CD4-positive, alpha-beta T cell treated with Interleukin-10 for 1 hour (primary cell): Measurements from ENCODE around the gene SEZ6L.

ENCODE experiments used
- DNase-seq: peaks from one replicate; pipeline ENCODE4 v3.0.0-alpha.2; 2020

The SEZ6L gene

DNA sequence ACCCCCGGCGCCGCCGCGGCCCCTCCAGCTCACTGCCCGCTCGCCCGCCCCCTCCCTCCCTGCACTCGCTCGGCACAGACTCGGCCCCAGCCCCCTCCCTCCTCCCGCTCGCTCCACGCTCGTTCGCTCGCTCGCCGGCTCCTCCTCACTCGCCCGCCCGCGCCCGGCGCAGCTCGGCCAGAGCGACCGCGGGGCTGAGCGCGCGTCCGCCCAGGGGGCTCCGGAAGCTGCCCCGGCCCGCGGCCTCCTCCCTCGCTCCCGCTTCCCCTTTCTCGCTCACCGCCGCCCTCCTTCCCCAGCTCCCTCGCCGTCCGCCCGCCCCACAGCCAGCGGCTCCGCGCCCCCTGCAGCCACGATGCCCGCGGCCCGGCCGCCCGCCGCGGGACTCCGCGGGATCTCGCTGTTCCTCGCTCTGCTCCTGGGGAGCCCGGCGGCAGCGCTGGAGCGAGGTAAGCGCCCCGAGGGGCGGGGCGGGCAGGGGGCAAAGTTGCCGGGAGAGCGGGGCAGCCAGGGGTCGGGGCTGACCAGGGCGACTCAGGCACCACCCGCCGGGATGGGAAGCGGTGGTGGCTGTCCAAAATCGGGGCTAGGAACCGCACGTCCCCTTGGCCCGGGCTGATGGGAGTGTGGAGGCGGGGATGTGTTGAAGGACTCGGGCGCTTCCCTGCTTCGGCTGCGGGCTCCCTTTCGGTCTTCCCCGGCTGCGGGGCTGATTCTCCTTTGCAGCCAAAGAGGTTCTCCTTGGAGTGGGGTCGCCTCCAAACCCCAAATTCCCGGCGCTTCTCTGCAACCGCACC, at the start of gene SEZ6L:
TSS of gene SEZ6L (plus strand) at position 148 of the 797 bp plus-strand sequence. CDS start at position 356, 208 bp downstream.
- no peak for DNase-seq

DNA sequence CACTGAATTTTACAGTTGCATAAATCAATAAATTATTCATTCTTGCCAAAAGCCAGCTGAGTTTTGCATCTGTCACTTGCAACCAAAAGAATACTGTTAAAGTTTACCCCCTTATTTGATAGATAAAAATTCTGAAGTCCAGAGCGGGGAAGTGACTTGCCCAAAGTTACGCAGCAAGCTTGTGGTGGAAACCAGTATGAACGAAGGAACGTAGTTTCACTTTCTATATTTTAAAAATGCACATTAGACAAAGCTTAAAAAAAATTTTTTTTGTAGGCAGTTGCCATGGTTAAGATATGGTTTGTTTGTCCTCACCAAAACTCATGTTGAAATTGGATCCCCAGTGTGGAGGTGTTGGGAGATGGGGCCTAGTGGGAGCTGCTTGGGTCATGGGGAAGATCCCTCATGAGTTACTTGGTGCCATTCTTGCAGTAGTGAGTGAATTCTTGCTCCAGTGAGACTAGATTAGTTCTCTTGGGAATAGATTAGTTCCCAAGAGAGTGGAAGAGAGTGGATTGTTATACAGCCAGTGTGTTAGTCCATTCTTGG, 46.3 kb upstream of the SEZ6L start:
- DNase-seq = peak; percentile 5

DNA sequence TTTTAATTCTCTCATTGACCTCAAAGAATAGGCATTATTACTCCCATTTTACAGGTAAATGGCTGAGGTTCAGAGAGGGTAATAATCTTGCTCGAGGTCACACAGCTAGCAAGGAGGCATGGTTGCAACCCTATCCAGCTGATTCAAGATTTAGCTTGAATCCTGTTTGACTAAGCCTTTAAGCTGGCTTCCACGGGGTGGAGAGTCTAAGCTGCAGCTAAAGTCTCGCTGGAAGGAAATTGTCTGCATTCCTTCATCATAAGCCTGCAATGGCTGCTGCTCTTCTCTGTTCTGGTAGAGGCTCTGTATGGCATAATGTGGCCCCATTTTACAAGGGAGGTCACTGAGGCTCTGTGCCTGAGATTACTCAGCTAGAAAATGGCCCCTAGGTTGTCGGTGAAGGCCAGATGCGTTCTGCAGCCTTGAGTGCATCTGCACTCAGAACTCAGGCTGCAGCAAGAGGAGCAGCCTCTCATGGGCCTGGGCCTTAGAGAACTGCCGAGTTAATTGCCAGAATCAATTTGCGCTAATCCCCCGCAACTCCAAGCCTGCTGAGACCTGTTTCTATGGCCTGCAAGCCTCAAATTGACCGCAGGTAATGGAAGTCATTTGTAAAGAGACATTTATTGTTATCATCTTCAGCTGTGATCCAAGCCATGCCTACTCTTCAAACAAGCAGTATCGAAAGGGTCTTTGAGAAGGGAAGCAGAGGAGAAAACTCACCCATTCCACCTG, 44.1 kb upstream of the SEZ6L start:
- no peak for DNase-seq

DNA sequence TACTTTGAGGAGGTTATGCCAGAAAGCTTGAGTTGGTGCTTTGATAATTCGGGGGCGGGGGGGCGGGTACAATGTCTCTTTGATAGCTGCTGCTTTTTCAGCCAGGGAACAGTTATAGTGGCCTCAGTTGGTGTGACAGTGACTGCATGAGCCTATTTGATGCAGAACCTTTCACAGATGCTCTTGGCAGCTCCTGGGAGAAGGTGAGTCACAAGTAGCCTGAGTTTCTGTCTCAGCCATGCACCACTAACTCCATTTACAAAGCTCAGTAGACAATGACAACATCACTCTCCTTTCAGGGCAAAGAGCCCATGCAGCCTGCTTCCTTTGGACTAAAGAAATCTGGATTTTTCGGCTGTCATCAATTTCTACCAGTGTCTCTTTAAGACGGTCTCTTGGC, 42.1 kb upstream of the SEZ6L start:
- no peak for DNase-seq

DNA sequence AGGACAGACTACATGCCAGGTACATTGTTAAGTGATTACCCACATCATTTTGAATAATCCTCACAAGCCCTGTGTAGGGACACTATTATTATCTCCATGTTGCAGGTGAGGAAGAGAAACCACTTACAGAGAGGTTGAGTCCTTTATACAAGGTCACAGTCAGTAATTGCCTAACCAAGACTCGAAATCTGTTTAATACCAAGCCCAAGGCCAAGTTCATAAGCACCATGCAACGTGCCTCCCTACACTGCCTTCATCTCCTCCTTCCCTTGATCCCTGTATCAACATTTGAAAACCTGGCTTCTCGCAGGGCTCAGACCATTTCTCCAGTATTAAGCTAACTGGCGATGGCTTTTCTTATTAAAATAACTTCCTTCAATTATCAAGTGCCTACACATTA, 41.7 kb upstream of the SEZ6L start:
- no peak for DNase-seq

DNA sequence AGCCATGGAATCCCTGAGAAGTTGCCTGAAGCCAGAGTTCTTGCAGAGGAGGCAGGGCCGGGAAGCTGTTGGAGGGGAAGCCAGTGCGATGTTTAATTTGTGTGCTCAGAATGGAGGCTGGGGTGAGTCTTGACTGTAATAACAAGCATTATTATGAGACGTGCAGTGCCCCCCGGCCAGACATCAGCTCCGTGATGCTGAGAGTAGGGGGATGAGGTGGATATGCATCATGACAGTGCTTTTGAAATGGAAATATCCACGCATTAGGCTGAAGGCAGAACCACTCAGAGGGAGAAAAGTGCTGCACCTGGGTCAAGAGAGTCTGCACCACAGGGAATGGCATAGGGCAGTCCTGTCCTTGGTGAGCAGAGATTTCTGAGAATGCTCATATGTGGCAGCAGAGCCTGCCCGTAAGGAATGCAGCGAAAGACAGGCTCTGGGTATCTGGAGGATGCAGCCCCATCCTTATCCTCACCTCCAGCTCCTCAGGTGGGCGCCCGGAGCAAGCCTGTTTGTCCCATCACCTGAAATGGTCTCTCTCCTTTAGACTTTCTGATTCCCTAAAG, 37.6 kb upstream of the SEZ6L start:
- DNase-seq = no peak

DNA sequence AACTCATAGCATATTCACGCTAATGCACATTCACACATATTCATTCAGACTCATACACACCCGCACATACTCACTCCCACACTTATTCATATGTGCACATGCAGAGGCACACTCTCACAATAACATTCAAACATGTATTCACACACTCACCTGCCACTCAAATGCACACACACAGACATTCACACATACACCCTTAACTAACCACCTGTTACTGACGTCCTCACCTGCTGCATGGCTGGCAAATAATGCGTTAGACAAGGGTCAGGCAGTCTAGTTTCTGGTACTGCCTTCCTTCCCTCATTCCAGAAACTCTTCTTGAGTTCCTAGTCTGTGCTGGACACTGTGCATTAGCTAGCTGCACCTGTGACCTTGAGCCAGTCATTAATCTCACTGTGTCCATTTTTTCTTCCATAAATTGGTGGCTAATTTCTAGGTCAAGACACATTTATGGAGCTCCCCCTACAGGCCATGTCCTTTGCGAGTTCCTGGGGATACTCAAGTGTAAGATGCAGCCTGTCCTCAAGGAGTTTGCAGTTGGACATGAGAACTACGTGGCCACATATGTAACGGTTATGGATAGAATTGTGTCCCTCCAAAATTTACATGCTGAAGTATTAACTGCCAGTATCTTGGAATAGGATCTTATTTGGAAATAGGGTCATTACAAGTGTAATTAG, 34.5 kb upstream of the SEZ6L start:
- no peak for DNase-seq

DNA sequence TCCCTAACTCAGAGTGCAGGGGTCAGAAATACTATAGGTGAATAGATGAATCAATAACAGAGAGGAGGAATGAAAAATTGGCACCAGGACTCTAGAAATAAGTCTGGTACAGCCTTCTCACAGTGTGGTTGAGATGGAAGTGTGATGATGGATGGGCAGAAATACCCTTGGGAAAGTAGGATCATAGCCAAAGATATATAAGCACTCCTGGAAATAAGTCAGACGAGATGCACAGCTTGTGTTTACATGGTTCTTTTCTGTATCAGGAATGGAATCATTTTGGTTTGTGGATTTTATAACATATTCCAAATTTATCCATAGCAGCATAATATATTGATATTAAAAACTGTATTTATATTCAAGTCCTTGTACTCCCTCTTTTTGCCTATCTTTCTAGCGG, 33.5 kb upstream of the SEZ6L start:
- no peak for DNase-seq

DNA sequence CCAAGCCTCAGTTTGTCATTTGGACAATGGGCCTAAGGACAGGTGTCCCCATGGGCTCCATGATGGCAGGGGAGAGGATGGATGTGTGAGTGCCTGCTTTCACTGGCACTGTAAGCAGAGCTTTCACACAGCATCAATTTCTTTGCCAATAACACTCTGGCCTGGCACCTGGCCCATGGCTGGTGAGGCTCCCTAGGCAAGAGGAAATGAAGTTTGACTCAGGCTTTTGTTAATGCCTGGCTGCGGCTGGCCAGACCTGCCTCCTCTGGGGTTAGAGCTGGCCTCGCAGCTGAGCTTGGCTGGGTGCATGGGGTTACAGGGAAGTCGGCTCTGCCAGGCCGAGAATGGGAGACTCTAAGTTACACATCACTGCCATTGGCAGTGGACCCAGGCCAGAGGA, 30.0 kb upstream of the SEZ6L start:
- DNase-seq = no peak

DNA sequence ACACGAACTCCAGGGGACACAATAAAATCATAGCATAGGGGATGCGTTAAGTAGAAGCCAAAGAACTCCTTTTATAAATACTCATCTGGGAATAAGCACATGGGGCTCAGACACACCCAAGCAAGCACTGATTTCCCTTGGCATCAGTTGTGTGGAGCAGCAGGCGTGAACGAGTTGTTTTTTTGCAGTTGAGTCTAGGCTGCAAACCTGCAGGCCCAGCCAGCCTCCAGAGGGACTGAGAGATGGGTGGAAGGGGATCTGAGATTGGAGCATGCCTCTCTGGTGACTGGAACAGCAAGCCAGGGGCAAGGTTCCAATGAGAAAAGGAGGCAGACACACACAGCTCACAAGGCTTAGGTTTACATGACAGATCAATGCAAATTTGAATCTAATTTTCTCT, 27.4 kb upstream of the SEZ6L start:
- no peak for DNase-seq

DNA sequence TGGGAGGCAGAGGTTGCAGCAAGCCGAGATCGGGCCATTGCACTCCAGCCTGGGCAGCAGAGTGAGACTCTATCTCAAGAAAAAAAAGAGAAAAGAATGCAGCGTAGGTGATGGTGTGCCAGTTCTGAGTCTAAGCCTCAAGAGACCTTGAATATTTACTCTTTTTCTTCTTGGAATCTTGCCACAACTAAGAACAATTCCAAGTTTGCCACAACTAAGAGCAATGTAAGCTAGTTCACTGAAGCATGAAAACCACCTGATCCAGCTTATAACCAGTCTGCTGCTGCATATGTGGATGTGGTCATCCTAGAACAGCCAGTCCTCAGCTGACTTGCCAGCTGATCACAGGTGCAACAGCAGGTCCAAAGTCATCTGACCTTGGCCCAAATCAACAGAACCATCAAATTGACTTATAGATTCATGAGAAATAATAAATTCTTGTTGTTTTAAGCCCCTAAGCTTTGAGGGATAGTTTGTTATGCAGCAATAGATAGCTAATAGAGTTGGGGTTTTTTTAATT, 25.4 kb upstream of the SEZ6L start:
- no peak for DNase-seq

DNA sequence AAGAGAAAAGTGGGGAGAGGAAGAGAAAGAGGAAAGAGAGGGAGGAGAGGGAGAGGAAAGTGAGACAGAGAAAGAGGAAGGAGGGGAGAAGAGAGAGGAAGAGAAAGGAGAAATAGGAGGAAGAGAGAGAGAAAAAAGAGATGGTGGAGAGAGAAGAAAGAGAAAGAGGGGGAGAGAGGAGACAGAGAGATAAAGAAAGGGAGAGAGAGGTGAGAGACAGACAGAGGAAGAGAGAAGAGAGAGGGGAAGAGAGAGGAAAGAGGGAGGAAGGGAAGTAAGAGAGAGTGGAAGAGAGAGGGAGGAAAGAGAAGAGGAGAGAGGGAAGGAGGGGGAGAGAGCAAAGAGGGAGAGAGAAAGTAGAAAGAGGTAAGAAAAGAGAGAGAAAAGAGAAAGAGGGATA, 9.4 kb upstream of the SEZ6L start:
- DNase-seq = no peak

DNA sequence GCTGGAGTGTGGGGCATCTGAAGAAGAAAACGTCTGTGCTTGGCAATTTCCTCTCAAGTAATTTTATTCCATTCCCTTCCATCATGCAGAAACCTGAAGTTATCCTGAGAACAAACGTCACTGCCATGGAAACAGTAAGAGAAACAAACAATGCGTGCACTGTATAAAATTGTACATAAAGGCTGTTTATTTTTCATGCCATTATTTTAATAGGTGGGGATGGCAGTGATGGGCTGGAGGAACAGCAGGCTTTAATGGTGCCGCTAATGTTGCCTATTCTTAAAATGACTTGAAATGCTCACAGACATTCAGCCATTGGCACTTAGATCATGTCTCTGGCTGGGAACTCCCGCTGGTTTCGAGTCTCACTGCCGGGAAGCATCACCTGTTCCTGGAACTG, 7.5 kb upstream of the SEZ6L start:
- DNase-seq = no peak

DNA sequence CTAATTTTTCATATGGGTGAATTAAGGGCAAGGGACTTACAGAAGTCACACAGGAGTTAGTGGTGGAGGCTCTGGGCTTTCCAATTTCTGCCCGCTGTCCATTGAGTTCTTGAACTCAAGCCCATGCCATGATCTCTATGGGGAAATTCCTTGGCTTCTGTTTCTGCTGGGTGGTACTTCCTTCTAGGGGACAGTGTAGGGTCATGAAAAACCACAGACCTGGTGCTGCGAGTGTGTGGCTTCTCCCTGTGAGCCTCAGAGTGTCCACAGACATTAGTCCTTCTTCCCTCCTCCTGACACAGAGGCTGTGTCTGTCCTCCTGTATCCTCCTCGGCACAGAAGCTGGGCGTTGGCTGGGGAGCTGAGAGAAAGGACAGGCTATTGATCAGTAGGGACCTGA, 6.3 kb upstream of the SEZ6L start:
- DNase-seq = no peak

DNA sequence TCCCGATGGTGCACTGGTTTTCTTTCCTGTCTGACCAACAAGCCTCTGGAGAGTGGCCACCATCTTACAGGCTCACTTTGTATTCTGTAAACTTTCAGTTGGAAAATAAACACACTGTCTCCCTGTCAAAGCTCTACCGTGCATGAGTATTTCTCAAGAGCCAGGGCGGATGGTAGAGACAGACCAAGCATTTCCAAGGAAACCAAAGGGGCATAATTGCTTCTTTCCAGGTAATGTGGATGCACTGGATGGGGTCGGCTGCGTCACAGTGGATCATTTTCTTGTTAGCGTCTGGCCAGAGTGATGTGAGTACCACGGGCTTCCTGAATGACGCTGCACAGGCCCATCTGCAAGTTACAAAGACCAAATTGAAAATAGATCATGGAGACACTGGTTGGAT, 5.1 kb upstream of the SEZ6L start:
- DNase-seq = no peak

DNA sequence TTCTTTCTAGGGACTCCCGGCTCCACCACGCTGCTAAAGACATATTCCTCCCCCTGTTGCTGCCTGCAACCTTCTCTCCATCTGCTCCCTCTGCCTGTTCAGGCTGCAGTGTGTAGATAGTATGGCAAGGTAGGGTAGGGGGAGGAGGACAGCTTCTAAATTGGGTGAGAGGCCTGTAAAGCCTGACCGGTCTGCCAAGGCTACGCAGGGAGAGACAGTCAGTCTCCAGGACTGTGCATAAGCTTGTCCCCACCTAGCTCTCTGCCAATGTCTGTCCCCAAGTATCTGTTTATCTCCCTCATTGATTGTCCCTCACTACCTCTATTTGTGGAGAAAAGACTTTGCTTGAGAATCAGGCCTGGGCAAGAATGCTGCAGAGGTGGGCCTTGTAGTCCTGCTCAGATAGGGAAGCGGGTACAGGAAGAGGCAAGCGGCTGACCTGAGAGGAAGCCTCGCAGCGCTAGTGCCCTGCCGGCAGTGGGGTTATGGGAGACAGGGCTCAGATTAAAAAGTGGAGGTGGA, 871 bp upstream of the SEZ6L start:
- no peak for DNase-seq

DNA sequence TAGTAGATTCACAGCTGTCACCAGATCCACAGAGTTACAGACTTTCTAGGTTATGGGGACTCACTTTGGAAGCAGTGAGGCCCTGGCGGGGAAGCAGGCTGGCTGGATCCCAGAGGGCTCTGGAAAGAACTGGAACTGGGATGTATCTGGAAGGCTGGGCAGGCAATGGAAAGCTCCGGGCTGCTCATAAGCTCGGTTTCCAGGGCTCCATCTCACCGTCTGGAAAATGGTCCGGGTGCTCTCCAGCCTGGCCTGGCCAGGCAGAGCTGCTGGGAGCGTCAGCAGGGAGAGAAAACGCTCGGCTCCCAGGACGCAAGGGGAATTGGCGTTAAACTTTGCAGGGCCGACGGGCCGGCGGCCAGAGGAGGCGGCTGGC, 335 bp upstream of the SEZ6L start:
- no peak for DNase-seq

DNA sequence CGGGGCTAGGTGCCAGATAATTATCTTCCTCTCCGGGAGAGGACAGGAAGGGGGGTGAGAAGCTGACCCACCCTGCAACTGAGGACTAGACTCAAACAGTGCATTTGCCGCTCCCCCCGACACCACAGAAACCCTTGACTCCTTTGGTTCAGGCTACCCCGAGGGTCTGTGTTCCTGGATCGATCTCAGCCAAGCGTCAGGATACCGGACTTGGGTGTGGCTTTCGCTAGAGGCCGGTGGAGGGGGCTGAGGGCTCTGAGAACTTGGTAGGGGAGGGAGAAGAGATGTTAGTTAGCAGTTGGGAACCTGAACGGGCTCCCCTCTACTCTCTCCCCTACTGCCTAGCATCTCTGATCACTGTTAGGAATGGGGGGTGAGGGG, 840 bp downstream of the SEZ6L start:
- no peak for DNase-seq

DNA sequence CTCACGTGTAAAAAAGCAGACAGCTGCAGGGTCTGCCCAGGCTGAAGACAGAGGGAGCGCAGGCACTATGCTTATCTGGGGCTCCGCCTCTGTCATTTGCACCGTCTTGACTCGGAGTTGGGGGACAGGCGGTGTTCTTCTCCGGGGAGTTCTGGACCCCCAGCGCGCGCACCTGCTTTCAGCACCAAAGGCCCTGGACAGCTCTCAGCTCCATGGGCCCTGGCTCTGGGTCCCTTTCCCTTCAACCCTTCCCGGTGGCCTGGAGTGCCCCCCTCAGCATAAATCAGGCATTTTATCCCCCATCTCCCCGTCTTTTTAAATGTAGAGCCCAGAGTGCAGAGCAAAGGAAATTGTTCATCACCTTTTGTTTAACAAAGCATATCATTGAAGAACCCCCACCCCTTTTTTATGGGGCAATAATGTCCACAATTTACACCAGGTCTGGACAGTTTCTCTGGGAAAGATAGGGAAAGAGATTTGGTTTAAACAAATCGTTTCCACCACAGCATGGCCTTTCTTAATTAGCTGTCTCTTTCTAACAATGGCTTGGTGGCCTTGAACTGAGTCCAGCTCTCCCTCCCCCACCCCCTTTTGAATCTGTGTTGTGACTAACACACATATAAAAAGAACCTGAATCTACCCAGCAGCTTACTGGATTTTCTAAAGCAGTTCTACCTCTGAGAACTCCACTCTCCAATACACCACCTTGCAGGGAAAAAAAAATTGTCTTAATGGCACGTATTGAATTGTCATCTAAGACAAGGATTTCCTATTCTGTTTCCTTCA, 1.7 kb downstream of the SEZ6L start:
- DNase-seq = no peak

DNA sequence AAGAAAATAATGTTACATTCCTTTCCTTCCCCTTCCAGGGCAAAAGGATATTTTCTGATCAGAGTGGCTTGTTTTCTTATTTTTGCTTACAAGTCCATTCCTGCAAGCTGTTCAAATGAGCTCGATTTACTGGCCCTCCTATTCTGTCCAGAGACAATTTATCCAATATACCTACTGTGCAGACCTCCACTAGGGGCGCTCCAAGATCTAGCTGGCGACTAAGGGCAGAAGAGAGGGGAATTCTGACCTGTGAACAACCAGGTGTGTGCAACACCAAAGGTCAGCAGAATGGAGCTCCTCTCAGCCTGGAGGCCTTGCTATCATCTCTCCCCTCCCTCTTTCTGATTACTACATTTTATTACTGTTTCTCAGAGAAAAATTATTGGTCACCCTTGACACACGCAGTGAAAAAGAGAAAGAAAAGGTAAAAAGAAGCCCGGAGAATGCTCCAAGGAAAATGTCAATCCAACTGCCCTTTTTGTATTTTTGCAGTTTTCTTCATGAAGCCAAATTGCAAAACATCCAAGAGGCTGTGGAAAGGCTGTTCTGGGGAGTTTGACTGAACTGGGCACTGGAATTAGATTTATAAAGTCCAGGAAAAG, 3.2 kb downstream of the SEZ6L start:
- peak; percentile 6 for DNase-seq

DNA sequence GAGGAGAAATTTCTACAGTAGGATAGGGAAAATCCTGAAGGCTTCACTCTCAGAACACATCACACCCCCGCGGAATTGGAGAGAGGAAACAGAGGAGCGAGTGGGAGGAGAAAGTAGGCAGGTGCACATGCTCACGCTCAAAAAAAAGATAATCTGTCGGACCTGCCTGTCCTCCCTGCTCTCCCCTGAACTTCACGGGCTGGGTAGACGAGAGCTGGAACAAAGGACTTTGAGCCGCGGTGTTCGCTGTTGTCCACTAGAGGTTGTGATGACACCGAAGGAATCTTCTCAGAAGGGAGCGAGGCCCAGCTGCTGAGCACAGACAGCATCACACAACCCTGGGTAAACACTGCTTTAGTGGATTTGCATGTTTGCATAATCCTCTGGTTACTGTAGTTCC, 5.0 kb downstream of the SEZ6L start:
- no peak for DNase-seq

DNA sequence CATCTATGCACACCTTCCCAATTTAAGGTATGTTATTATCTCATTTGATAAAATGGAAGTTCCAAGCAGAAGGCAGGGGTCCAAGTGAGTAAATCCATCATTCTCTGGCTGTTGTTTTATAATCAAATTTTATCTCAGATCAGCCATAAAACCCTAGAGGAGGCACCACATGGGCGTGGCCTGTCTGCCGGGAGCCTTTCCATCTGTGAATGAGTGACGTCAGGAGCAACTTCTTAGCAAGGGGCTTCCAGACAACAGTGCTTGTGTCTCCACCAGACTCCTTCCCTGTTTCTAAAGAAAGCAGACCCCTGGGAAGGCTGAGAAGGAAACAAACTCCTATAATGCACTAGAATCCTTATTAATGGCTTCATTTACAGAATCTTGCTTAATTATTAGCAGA, 13.5 kb downstream of the SEZ6L start:
- DNase-seq = no peak
